GM18520 (cell line): Measurements from ENCODE around the gene LAP3.
"Not testable (repeated sequence)": the region's sequence is repeated elsewhere in the genome, so short reads cannot be mapped to it uniquely, and the experiment has no call there.

ENCODE experiments used
- ATAC-seq: cut with Tn5 transposase; IDR thresholded peaks from one replicate; pipeline ENCODE4 v1.9.1; 2021; ENCODE audit not compliant: unreplicated experiment

Gene LAP3

GRCh38 chr4:17576932-17577664 is at the start of gene LAP3:
TSS of gene LAP3 (plus strand) at chr4:17577198. CDS start at chr4:17577466, 268 bp downstream.
- ATAC-seq, result peak; percentile 85

GRCh38 chr4:17528551-17529165 is 48.3 kb upstream of the LAP3 start:
- ATAC-seq, result no peak

- no peak for ATAC-seq
These were observed 45.3 kb upstream of the LAP3 start for GRCh38 chr4:17531538-17532285.

GRCh38 chr4:17534705-17535104 is 42.3 kb upstream of the LAP3 start:
- no peak for ATAC-seq

GRCh38 chr4:17535242-17535641 is 41.8 kb upstream of the LAP3 start:
- ATAC-seq, result no peak

- no peak for ATAC-seq
These were observed 41.1 kb upstream of the LAP3 start for GRCh38 chr4:17535906-17536305.

- ATAC-seq, result not testable (repeated sequence)
These were observed 39.9 kb upstream of the LAP3 start for GRCh38 chr4:17537060-17537459.

- ATAC-seq, result peak; percentile 37
These were observed 32.8 kb upstream of the LAP3 start for GRCh38 chr4:17544205-17544604.

- ATAC-seq, result no peak
These were observed 32.2 kb upstream of the LAP3 start for GRCh38 chr4:17544831-17545234.

- no peak for ATAC-seq
These were observed 31.4 kb upstream of the LAP3 start for GRCh38 chr4:17545374-17546140.

GRCh38 chr4:17546222-17546621 is 30.8 kb upstream of the LAP3 start:
- ATAC-seq, result no peak

- ATAC-seq, result no peak
These were observed 30.3 kb upstream of the LAP3 start for GRCh38 chr4:17546678-17547077.

GRCh38 chr4:17550549-17550948 is 26.4 kb upstream of the LAP3 start:
- ATAC-seq, result no peak

- ATAC-seq, result no peak
These were observed 24.6 kb upstream of the LAP3 start for GRCh38 chr4:17552427-17552826.

GRCh38 chr4:17554568-17554967 is 22.4 kb upstream of the LAP3 start:
- no peak for ATAC-seq

- no peak for ATAC-seq
These were observed 20.5 kb upstream of the LAP3 start for GRCh38 chr4:17556498-17556897.

- ATAC-seq, result no peak
These were observed 19.1 kb upstream of the LAP3 start for GRCh38 chr4:17557880-17558279.

GRCh38 chr4:17558941-17559708 is 17.9 kb upstream of the LAP3 start:
- ATAC-seq, result no peak

GRCh38 chr4:17559709-17560048 is 17.3 kb upstream of the LAP3 start:
- ATAC-seq, result no peak

GRCh38 chr4:17560065-17560673 is 16.8 kb upstream of the LAP3 start:
- ATAC-seq, result no peak
